Measurements from ENCODE around the gene TFEB. TPM values are rescaled to one million over a fixed set of nuclear protein-coding genes. Genes with fewer than 3 reads are reported as not detected.

The TFEB gene
- polyA plus RNA-seq, 1 experiment = 3.9 TPM

DNA sequence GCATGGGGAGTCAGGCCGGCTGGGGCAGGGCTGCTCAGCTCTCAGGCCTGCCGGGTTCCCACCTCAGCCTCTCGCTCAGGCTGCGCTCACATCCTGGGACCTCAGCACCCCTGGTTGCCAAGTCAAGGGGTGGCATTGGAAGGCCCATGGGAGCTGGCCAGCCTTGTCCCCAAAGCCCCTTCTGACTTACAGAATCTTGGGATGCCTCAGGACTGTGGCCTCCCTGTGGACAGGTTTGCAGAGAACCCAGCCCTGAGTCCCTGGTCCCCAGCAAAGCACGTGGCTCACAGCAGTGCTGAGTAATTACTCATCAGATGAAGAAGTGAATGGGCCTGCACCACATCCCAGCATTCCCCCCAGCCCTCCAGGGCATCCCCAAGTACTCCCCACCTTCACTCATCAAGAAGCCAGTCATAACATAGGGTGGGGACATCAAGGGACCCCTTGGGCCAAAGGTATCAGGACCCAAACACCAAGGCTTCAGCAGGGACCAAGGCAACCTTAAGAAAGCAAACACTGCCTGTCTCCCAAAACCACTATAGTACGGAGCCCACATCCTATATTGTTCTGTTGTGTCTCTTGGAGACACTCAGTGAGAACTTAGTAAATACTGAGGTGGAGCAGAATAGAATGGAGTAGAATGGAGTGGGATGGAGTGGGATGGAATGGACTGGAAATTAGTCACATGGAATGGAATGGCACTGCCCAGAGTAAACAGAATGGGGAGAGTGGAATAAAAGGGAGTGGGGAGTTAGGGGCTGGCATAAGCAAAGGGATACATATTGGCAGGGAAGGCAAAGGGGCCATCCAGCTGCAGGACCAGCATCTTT, 8.2 kb upstream of the TFEB start:
- TF ChIP-seq, protein P1, sequence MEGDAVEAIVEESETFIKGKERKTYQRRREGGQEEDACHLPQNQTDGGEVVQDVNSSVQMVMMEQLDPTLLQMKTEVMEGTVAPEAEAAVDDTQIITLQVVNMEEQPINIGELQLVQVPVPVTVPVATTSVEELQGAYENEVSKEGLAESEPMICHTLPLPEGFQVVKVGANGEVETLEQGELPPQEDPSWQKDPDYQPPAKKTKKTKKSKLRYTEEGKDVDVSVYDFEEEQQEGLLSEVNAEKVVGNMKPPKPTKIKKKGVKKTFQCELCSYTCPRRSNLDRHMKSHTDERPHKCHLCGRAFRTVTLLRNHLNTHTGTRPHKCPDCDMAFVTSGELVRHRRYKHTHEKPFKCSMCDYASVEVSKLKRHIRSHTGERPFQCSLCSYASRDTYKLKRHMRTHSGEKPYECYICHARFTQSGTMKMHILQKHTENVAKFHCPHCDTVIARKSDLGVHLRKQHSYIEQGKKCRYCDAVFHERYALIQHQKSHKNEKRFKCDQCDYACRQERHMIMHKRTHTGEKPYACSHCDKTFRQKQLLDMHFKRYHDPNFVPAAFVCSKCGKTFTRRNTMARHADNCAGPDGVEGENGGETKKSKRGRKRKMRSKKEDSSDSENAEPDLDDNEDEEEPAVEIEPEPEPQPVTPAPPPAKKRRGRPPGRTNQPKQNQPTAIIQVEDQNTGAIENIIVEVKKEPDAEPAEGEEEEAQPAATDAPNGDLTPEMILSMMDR (IDR thresholded peaks at IDR 0.05; ENCODE audit: low read depth, low read length) = no peak
- POLR2A ChIA-PET = no interaction called here
- H3K9me3 ChIP-seq (ENCODE audit: control insufficient read depth, insufficient read depth, low read length) = no peaks in the 10 kb centered on the region
- peaks cover 12% of the 10 kb centered on the region for H3K27me3 ChIP-seq (ENCODE audit: control insufficient read depth, insufficient read depth, low read length)
- no peak for DNase-seq (ENCODE audit: low read depth, low spot score)
- H3K27ac ChIP-seq (ENCODE audit: low read depth, low read length) = no peak overlapping the region
- CTCF ChIA-PET = no interaction called here
- H3K4me3 ChIP-seq (ENCODE audit: low read depth, low read length) = no peak overlapping the region

DNA sequence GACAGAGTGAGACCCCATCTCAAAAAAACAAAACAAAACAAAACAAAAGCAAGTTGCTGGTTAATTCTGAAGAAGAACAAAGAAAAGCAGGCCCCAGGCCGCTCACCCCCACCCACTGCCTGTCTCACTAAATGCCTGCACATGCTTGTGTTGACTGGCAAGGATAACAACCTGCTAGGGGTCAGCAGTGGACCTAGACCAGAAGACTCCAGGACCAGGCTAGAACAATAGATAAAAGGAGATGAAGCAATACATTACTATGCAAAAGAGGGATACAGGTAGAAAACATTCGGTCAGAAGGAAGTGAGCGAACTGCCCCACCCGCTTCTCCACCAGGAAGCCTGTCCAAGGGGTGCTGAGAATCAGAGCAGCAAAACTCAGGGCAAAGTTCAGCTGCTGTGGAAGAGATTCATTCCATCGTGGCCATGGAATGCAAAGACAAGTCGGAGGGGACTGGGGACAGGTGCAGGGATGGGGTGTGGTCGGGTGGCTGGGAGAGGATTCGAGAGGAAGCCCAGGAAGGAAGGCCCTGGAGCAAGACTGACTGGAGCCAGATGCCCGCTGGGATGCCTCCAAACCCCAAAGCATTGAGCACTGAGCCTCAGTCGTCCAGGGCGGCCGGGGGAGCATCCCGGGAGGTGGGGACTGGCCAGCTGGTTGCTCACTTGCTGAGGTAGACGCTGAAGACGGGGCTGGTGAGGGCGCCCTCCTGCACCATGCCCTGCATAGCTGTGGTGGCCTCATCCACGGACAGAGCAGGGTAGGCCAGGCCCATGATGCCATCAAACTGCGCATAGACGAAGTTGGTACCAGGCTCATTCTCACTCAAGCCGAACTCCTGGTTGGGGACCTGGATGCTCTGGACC, 6.5 kb upstream of the TFEB start:
- POLR2A ChIA-PET = no interaction called here
- H3K27me3 ChIP-seq (ENCODE audit: control insufficient read depth, insufficient read depth, low read length) = peaks cover 4% of the 10 kb centered on the region
- no peaks in the 10 kb centered on the region for H3K9me3 ChIP-seq (ENCODE audit: control insufficient read depth, insufficient read depth, low read length)
- no peak overlapping the region for H3K27ac ChIP-seq (ENCODE audit: low read depth, low read length)
- CTCF ChIA-PET = no interaction called here
- no peak overlapping the region for H3K4me3 ChIP-seq (ENCODE audit: low read depth, low read length)
- TF ChIP-seq, protein P1 (IDR thresholded peaks at IDR 0.05; ENCODE audit: low read depth, low read length) = no peak
- no peak for DNase-seq (ENCODE audit: low read depth, low spot score)

DNA sequence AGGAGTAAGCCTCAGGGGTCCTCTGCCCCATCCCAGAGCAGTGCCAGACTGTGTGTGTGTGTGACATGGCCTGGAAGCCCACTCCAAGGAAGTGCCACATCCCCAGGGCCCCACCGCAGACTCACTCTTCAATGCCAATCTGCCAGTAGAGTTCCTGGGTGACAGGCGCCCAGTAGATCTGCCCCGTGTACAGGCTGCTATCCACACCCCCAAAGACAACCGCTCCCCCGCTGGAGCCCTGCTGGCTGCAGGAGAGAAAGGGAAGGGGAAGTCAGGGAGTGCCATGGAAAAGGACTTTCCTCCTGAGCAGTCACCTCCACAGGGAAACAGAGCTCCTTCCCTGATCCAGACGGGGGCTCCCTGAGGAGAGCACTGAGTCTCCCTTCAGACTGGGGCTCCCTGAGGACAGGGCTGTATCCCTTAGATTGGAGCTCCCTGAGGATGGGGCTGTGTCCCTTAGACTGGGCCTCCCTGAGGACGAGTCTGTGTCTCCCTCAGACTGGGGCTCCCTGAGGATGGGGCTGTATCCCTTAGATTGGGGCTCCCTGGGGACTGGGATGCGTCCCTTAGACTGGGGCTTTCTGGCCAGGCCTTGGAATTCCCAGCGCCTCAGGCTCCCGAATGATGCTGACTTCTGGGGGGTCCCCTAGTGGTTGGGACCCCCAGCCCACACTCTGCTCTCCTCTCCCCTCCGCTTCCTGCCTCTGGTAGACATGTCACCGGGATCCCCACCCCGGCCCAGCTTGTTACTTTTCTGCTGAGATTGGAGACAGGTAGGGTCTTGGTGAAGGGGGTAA, 5.2 kb upstream of the TFEB start:
- H3K27ac ChIP-seq (ENCODE audit: low read depth, low read length) = no peak overlapping the region
- H3K9me3 ChIP-seq (ENCODE audit: control insufficient read depth, insufficient read depth, low read length) = no peaks in the 10 kb centered on the region
- no peak overlapping the region for H3K4me3 ChIP-seq (ENCODE audit: low read depth, low read length)
- ChIA-PET CTCF (interaction anchor here (0.5 to 0.7 kb wide), 2 partner anchors 29 to 35 kb away, joined by 3 read pairs; no protein-coding TSS in a partner anchor), POLR2A (no interaction called here)
- peaks cover 3% of the 10 kb centered on the region for H3K27me3 ChIP-seq (ENCODE audit: control insufficient read depth, insufficient read depth, low read length)
- TF ChIP-seq, protein P1 (IDR thresholded peaks at IDR 0.05; ENCODE audit: low read depth, low read length) = no peak
- no peak for DNase-seq (ENCODE audit: low read depth, low spot score)

DNA sequence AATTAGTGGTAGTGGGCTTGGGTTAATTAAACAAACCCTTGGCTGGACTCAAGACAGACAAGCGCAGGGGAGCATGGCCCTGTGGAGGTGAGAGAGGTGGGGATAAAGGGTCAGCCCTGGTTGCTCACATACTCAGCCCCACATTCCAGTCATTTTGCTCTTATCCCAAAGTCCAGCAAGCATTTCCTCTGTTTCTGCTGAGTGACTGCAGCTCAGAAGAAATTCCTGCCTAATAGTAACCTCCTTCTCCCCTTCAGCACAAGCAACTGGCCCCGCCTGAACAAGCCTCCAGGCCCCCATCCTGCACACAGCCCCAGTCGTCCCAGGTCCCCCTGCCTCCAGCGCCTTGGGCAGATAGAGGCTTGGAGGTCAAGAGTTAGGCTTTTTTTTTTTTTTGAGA, 3.6 kb upstream of the TFEB start:
- Histone ChIP-seq H3K4me3 (ENCODE audit: low read depth, low read length) (no peak overlapping the region), H3K9me3 (ENCODE audit: control insufficient read depth, insufficient read depth, low read length) (no peaks in the 10 kb centered on the region), H3K27me3 (ENCODE audit: control insufficient read depth, insufficient read depth, low read length) (peaks cover 3% of the 10 kb centered on the region), H3K27ac (ENCODE audit: low read depth, low read length) (no peak overlapping the region)
- CTCF ChIA-PET = no interaction called here
- POLR2A ChIA-PET = no interaction called here
- no peak for DNase-seq (ENCODE audit: low read depth, low spot score)
- TF ChIP-seq, protein P1 (IDR thresholded peaks at IDR 0.05; ENCODE audit: low read depth, low read length) = no peak
